Eye (tissue), 1 donor: ENCODE results near the gene GABRG3.
"Not testable (repeated sequence)": the region's sequence is repeated elsewhere in the genome, so short reads cannot be mapped to it uniquely, and the experiment has no call there.

Source experiments
- DNase-seq: peaks from one replicate; pipeline ENCODE4 v3.0.0-alpha.2; 2015

GABRG3 gene

DNA sequence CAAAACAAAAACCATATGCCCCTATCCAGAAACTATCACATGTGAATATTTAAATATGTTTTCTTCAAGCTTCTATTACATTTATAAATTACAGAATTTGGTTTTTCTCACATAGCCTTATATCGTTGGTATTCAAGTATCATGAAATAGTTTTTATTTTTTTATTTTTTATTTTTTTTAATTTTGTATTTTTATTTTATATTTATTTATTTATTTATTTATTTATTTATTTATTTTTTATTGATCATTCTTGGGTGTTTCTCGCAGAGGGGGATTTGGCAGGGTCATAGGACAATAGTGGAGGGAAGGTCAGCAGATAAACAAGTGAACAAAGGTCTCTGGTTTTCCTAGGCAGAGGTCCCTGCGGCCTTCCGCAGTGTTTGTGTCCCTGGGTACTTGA lies 32.0 kb downstream of the GABRG3 start:
- DNase-seq, result not testable (repeated sequence)

DNA sequence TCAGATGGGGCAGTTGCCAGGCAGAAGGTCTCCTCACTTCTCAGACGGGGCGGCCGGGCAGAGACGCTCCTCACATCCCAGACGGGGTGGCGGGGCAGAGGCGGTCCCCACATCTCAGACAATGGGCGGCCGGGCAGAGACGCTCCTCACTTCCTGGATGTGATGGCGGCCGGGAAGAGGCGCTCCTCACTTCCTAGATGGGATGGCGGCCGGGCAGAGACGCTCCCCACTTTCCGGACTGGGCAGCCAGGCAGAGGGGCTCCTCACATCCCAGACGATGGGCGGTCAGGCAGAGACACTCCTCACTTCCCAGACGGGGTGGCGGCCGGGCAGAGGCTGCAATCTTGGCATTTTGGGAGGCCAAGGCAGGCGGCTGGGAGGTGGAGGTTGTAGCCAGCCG lies 33.2 kb downstream of the GABRG3 start:
- DNase-seq, result not testable (repeated sequence)

DNA sequence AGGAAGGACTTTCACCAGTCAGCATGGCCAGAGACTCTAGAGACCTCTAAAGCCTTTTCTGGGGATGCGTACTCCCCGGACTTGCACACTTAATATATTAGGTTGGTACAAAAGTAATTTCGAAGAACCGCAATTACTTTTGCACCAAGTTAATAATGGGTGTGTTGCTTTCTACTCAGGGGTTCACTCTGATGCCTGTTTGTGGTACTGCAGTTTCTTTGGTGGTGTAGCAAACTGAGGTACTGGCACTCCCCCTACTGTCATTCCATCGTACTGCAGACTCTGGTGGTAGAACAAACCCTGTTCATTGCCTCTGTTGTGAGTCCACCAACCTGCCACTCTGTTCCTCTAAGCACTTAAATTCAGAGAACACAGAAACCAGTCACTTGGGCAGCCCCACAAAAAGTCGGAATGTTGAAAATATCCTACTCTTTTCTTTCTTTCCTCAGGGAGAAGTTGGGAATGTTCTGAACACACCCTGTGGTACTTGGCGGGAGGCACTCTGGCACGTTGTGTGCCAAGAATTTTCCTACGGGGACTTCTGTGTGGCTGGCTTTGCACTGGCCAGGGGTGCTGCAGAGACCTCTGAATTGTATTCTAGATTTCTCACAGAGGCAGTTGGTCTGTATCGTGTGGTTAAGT lies 46.3 kb downstream of the GABRG3 start:
- DNase-seq, result peak; percentile 86

DNA sequence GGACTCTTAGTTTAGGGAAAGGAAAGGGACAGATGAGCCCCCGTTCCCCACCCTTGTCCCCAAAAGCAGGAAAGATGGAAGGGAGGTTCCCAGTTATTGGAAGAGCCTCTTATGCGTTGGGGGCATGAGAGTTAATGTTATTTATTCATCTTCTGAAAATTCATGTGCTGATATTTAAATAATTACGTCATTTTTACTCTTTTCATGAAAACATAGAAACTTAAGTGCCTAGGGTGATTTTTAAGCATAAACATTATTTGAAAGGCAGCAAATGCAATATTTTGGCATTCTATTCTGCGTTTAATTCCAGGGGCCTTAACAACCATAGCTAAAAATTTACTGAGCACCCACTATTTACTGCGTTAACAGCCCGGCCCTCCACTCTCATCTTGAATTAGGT lies 48.7 kb downstream of the GABRG3 start:
- DNase-seq, result no peak

DNA sequence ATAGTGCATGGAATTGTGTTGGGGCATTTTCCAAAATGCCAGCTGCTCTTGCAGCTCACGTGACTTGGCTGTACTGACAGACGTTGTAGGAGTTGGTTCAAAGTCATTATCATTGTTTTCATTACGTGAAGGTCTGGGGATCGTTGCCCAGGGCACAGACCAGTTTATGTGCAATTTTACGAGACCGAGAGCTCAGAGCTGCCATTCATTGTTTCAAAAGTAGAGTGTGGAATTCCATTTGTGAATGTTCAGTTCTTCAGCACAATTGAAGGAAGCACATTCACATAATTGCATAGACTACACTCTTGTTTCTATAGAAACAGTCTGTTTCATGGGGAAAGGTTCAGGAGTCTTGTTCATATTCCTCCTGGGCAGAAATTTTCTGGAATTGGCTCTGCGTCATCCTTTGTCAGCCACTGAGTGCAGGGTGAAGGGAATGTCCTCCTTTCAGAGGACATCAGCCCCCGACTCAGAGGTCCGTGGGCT lies 54.5 kb downstream of the GABRG3 start:
- DNase-seq, result peak; percentile 29

DNA sequence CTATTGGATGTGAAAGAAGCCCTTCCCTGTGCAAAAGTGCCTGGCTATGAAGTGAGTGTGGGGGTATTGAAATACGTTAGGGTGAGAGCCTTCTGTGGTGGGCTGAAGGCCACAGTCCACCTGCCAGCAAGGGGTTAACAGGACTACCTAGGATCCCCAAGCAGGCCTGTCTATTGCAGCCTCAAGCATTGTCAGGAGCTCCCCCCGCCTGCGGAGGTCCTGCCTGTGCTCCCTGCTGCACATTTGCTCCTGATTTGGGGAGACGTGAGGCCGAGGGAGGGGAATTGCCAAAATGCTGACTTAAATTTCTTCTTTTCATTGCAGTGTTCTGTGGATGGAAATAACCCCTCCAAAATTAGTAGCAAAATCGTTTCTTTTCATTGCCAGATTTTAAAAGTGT lies 56.2 kb downstream of the GABRG3 start:
- no peak for DNase-seq

DNA sequence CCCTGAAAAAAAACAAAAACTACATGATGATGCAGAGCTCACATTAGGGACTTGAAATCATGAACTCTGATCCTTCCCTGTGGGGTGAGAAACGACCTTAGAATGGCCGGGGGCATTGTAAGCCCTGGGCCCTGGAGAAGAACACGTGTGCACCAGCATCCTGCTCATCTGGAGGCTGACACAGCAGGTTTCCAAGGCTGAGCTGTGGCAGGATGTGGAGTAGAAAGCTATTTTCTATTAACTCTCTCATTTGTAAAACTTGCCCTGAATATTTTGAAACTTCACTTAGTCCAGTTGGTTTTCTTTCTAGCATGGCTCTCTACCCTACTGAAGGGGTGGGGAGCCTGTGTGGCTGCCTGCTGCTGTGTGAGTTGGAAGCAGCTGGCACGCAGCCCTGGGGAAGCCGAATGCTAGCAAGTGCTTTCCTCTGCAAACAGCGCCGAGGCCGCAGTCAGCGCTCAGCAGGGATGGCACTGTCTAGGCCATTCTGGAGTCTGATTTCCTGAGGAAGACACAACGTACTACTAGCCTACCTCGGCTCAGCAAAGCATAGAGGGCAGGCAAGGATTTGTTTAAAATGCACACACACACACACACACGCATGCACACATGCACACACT lies 58.0 kb downstream of the GABRG3 start:
- DNase-seq, result peak; percentile 36

DNA sequence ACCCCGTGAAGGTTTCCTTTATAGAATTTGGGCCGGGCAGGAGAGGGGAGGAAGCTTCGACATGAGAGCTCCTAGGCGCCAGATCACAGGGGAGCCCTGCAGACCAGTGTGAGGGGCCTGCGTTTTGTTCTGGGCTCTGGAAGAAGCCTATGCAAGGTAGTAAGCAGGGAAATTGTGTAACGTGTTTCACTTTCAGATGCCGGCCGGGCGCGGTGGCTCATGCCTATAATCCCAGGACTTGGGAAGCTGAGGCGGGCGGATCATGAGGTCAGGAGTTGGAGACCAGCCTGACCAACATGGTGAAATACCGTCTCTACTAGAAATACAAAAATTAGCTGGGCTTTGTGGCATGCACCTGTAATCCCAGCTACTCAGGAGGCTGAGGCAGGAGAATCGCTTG lies 65.2 kb downstream of the GABRG3 start:
- no peak for DNase-seq

DNA sequence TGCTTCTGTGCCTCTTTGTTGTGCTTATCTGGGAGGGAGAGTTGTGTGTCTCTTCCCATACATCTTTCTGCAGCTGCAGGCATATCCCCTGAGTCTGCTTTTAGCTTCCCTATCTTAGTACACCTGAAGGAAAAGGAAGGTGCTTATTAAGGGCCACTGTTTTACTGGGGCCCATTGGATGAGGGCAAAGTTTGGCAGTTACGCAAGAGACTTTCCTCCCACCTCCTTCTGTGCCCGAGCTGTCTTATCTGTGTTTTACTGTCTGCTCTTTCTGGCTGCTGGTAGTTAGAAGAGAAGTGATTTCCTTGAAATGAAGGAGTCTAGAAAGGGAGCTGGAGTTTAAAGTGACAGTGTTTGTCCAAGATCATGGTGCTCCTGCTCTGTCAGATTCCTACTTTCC lies 66.5 kb downstream of the GABRG3 start:
- no peak for DNase-seq

DNA sequence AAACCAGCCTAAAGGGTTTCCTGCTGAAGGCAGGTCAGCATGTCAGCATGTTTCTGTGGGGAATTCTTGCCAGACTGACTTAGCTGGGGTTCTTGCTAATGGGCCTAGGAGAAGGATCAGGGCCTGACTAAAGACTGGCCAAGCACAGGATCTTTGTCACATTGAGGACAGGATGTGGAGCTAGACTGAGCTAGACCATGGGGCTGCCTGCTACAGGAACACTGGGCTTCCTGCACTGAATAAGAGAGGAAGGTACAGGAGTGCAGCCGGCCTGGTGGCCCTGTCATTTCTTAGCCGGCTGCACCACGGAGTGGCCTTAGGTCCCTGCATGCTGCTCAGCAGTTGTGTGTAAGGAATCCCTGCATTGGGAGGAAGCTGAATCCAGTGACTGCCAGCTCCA lies 68.2 kb downstream of the GABRG3 start:
- DNase-seq, result no peak

DNA sequence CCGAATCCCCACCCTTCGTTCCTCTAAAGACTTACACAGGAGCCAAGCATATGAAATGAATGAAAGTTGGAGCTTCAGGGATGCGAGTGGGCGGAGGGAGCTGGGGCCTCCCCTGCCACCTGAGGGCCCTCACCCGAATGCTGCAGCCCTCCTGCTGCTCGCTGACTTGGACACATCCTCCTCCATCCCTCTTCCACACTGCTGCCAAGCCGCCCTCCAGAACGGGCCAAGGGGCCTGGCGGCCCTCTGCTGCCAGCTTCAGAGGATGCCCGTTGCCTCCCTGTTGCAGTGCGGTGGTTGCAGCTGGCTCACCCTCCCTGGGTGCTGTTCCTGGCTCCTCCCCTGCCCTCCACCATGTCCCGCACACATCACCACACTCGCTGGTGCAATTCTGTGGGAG lies 71.2 kb downstream of the GABRG3 start:
- DNase-seq, result no peak

DNA sequence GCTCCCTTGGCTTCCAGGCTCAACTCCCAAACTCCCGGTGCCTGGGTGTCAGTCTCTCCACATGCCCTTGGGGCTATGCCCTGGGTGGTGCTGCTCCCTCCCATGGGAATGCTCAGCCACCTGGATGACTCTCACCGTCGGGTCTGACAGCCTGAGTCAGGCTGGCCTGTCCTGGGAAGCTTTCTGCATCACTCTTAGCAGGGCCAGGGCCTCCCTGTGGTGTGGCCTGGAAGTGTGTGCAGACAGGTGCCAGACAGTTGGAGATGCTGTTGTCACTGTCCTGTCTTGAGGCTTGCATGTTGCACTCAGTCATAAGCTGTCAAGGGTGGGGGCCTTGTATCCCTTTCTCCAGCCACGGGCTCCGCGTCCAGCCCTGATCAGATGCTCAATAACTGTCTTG lies 71.7 kb downstream of the GABRG3 start:
- DNase-seq, result no peak

DNA sequence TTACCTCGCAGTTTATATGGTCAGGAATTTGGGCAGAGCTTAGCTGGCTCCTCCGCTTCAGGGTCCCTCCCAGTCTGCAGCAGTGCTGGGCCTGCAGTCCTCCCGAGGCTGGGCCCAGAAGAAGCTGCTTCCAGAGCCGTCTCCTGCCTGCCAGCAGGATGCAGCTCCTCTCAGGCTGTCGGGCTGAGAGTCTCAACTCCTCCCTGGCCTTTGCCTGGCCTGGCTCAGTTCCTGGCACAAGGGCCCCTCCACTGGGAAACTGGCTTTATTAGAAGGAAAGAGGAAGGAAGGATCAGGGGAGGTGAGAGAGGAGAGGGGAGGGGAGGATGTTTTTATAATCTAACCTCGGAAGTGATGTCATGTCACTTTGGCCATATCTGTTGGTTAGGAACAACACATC lies 72.8 kb downstream of the GABRG3 start:
- no peak for DNase-seq

DNA sequence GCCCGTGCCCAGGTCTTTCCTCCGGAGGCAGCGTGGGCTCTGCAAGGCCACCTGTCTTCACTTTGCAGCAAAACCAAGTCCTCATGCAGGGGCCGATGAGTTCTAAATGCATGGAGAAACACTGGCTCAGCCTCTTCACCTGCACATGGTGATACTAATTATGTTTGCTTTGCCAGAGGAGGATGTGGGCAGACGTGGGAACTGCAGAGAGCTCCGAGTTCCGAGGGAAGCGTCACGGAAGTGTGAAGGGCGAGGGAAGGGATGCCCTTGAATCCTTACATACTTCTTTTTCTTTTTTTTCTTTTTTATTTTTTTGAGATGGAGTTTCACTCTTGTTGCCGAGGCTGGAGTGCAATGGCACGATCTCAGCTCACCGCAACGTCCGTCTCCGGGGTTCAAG lies 74.8 kb downstream of the GABRG3 start:
- DNase-seq, result no peak

DNA sequence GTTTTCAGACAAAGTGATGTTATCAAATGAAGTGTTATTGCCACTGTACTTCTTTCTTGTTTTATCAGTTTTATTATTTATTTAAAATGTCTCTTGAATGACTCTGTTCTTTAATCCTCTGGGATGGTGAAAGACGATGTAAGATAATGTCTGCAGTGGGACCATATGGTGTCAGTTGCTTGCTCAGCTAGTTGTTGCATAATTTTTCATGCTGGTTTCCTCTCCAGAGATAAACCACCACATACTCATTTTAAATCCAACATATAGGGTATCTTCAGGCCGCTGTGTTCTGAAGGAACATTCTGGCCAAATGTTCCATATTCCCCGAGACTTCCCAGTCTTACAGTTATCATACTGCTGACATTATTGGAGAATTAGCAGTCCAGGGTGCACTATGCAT lies 75.9 kb downstream of the GABRG3 start:
- no peak for DNase-seq

DNA sequence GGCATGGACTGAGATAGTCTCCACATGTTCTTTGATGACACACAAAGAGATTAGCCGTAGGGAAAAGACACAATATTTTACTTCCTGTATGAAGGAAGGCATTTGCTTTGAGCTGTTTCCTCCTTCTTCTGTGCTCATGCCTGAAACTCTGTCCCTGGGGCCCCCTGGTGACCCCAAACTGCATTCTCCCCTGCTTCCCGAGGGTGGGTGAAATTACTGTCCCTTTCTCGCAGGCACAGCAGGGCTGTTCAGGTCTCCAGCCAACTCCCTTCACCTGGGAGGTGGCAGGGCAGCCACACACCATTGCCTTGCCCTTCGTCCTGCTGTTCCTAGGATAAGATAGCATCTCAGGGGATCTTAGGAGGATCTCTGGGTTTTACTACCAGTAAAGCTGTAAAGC lies 79.2 kb downstream of the GABRG3 start:
- no peak for DNase-seq

DNA sequence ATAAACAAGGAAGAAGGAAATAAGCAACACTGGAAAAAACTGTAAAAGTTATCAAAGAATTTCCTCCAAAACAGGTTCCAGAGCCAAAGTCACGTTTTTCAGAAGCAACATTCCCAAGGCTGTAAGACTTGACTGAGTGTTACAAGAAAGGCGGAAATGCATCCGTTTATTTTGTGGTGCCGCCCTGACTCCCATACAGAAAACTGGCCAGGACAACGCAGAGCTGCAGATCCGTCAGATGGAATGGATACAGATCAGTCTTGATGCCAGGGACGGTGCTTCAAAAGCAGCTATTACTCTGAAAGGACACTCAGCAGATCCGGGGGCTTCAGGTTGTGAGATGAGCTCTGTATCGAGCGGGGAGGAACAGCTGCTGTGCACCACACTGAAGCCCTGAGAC lies 83.4 kb downstream of the GABRG3 start:
- DNase-seq, result no peak

DNA sequence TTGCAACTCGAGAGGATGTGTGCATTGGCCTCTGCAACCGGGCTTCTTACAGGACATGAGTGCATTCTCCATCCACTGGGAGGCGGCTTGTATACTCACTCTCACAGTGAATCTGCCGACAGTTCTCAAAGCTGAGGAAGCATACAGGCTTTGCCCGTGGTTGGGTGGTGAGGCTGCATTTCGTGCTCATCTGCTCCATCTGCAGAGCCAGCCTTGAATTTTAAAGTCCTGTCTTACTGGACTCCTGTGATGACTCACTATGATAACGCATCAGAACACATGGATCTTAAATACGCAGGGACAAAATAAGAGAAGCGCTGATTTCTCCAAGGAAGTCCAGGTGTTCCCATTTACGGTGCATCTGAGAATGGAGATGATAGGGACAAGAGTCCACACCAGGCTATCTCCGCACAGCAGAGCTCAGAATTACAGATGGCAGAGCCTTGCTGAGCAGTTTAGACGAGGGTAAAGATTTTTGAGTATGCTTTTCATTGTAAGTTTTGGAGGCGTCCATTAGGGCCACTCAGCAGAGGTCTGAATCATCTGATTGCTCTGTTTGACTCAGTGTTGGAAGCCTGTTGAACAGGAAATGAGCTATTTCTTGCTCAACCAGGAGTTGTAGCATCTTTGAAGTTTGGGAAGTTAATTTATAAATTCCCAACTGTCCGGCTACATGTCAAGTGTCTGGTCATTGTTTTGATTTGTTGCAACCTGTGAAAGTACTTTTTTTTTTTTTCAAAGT lies 87.1 kb downstream of the GABRG3 start:
- no peak for DNase-seq

DNA sequence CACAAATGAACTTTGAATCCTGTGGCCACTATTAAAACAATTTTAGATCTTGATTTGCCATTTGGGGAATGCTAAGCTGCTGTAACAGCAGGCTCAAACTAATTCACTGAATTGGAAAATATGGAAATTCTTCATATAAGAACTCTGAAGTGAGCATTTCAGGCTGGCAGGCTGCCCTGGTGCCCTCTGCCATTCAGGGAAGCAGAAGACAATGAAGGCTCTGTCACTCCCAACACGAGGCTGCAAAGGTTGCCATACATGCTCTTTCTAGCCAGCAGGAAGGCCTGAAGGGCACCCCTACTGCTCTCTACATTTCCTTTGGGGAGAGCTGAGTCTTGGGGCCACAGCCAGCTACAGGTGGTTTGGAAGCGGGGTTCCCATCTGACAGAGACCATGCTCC lies 88.0 kb downstream of the GABRG3 start:
- no peak for DNase-seq

DNA sequence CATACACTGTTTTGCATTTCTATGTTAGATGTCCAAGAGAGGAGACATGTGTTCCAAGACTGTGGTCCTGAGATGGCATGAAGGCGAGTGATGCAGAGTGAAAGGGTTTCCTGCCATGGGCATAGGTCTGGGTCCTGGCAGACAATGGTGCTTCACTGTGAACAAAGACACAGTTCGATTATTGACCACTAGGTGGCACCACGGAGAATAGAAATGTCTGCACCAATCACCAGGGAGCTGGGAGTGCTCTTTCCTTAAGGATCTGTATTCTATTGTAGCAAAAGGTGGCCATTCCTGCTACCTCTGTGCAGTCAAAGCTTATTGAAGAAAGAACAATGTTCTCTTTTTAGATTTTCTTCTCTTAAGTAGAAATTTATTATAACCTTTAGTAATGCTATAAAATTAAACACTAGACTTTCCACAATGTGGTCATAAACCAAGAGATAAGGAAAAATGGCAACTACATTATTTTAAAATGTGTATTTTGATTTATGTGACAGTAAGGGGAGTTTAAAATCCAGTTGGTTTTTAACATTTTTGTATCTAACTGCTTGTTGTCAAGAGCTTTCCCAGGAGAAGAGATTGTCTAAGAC lies 88.7 kb downstream of the GABRG3 start:
- DNase-seq, result peak; percentile 89

DNA sequence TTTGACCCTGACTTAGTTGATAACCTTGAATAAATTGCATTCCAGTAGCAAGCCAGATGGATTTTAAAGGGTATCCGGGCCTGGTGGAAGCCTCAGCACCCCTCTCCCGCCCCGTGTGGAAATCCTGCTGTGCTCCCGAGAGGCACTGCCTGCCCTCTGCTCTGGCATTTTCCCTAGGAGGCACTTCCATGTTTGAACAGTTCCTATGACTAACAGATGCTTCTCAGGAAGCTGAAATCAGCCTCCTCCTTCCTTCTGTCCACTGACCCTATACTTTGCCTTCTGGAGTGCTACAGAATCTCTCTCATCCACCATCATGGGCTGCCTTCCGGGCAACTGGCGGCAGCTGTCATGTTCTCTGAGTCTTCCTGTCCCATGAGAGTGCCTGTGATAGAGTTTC lies 90.8 kb downstream of the GABRG3 start:
- no peak for DNase-seq

DNA sequence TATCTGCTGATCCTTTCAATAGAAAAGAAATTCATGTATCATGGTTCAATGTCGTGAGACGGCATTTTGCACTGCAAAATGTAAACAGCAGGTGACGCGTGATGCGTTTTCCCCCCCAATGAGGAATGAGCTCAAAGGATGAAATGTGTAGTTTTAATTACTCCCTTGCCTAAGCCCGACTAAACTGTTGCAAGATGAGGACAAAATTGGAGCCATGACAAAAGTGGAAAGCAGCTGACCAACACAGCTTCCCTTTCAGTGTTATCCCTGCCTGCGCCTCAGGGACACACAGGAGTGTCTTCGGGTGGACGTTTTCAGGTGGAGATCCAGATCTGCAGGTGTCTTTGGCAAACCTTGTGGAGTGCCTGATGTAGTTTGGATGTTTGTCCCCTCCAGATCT lies 92.0 kb downstream of the GABRG3 start:
- DNase-seq, result no peak

DNA sequence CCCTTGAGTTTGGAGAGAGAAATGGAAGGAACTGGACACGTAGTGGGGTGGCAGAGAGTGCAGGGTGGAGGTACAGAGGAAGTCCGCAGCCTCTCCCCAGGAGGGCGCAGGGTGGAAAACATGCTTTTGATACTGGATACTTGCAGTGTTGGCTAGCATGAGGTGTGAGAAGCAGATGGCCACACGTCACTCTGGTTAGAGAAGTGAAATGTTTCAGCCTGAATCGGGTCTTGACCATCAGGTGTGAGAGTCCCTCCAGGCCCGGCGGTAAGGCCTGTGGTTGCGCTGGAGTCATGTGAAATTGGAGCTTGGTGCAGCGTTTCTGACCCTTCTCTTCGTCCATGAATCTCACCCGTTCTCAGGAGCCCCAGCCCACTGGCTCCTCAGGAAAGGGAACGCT lies 93.1 kb downstream of the GABRG3 start:
- DNase-seq, result no peak

DNA sequence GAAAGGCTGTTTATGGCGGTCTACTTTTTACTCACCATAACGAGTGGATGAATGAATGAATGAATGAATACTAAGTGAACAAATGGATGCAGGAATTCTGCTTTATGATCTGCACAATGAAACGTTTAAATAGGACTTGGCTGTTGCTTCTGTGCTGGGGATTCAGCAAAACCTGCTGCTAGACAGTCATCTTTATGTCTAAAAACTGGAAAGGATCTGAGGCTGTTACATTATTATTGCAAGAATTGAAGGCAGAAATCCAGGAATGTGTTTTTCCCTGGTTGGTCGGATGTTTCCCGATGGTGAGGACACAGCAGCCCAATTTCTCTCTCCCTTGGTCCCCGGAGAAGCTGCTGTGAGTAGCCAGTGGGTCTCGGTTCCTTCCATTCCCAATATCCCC lies 94.2 kb downstream of the GABRG3 start:
- DNase-seq, result no peak
